Right lobe of liver (tissue), 4 donors: ENCODE results near the gene FAM89A.

ENCODE experiments used
- POLR2A ChIP-seq: fragments of 450-650 bp; IDR thresholded peaks from one replicate; pipeline ENCODE4 v1.6.1; 2017; ENCODE audit warnings: antibody characterized with exemption, mild to moderate bottlenecking
- TF ChIP-seq, protein P1 (sequence below), 4 donors: fragments of 200-600 bp in 3 of 4; fragments of 450-650 bp in 1 of 4; IDR thresholded peaks; one replicate each; pipeline versions ENCODE4 v1.5.1 to v1.8.0; 2016 to 2022; ENCODE audit warnings: antibody characterized with exemption in 4 of 4, mild to moderate bottlenecking in 2 of 4
- donor health status: DM: no; HTN: no; CAD: no.
- donor health status: DM: no; HTN: no; CAD: no.
- donor health status: DM: no; HTN: yes; CAD: no.

DNA sequence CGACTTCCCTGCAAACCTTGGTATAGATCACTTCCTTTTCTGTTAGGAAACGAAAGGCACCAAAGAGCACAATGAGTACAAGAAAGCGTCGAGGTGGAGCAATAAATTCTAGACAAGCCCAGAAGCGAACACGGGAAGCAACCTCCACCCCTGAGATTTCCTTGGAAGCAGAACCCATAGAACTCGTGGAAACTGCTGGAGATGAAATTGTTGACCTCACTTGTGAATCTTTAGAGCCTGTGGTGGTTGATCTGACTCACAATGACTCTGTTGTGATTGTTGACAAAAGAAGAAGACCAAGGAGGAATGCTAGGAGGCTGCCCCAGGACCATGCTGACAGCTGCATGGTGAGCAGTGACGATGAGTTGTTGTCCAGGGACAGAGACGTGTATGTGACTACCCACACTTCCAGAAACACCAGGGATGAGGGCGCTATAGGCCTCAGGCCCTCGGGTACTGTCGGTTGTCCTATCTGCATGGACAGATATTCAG is 18.5 kb downstream of the FAM89A start:
- TF ChIP-seq, protein P1, sequence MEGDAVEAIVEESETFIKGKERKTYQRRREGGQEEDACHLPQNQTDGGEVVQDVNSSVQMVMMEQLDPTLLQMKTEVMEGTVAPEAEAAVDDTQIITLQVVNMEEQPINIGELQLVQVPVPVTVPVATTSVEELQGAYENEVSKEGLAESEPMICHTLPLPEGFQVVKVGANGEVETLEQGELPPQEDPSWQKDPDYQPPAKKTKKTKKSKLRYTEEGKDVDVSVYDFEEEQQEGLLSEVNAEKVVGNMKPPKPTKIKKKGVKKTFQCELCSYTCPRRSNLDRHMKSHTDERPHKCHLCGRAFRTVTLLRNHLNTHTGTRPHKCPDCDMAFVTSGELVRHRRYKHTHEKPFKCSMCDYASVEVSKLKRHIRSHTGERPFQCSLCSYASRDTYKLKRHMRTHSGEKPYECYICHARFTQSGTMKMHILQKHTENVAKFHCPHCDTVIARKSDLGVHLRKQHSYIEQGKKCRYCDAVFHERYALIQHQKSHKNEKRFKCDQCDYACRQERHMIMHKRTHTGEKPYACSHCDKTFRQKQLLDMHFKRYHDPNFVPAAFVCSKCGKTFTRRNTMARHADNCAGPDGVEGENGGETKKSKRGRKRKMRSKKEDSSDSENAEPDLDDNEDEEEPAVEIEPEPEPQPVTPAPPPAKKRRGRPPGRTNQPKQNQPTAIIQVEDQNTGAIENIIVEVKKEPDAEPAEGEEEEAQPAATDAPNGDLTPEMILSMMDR (IDR thresholded peaks at IDR 0.05) = no peak
- no peak for TF ChIP-seq POLR2A
